NCI-H526 treated with DMSO at 0.1 percent for 48 hours (cell line): ENCODE data around the gene HMCN2.

Experiments used
- DNase-seq: peaks from one replicate; lab custom pipeline; 2025; lab: John Stamatoyannopoulos, UW

Gene HMCN2, protein sequence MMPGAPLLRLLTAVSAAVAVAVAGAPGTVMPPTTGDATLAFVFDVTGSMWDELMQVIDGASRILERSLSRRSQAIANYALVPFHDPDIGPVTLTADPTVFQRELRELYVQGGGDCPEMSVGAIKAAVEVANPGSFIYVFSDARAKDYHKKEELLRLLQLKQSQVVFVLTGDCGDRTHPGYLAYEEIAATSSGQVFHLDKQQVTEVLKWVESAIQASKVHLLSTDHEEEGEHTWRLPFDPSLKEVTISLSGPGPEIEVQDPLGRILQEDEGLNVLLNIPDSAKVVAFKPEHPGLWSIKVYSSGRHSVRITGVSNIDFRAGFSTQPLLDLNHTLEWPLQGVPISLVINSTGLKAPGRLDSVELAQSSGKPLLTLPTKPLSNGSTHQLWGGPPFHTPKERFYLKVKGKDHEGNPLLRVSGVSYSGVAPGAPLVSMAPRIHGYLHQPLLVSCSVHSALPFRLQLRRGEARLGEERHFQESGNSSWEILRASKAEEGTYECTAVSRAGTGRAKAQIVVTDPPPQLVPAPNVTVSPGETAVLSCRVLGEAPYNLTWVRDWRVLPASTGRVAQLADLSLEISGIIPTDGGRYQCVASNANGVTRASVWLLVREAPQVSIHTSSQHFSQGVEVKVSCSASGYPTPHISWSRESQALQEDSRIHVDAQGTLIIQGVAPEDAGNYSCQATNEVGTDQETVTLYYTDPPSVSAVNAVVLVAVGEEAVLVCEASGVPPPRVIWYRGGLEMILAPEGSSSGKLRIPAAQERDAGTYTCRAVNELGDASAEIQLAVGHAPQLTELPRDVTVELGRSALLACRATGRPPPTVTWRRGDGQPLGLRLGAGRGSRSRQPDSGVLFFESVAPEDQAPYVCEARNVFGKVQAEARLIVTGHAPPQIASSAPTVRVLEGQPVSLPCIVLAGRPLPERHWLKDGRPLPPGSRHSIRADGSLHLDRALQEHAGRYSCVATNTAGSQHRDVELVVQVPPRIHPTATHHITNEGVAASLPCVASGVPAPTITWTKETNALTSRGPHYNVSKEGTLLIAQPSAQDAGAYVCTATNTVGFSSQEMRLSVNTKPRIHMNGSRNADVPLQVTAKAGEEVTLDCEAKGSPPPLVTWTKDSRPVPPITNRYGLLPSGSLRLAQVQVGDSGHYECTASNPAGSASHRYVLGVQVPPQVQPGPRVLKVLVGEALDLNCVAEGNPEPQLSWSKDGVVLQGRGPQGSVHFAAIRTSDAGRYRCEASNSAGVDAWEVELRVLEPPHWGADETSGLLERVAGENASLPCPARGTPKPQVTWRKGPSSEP (N-terminal part only)

DNA sequence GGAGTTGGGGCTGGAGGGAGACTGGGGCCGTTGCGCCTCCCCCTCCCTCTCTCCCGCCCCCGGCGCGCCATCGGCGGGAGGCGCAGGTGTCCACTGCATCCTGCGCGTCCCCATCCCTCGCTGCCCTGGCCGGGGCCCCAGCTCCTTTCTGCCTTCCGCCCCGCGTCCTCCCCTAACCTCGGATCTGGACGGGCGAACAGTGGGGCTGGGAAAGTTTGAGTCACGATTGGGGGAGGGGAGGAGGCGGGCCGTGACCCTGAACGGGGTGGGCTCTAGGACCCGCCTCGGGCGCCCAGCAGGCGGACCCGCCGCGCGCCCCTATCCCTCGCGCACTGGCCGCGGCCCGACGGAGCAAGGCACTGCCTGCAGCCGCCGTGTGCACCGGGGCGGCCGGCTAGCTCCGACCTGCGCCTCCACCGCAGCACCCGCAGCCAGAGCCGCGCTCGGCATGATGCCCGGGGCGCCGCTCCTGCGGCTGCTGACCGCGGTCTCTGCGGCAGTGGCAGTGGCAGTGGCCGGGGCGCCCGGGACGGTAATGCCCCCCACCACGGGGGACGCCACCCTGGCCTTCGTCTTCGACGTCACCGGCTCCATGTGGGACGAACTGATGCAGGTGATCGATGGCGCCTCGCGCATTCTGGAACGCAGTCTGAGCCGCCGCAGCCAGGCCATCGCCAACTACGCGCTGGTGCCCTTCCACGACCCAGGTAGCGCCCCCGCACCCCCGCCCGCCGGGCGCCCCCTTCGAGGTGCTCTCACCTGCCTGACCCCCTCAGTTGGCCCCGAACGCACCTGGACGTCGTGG, at the start of gene HMCN2:
Gene HMCN2, plus strand, starts transcription at position 330 of the 805 bp plus-strand sequence. Its CDS starts 119 bp downstream, at position 449.
- no peak for DNase-seq

DNA sequence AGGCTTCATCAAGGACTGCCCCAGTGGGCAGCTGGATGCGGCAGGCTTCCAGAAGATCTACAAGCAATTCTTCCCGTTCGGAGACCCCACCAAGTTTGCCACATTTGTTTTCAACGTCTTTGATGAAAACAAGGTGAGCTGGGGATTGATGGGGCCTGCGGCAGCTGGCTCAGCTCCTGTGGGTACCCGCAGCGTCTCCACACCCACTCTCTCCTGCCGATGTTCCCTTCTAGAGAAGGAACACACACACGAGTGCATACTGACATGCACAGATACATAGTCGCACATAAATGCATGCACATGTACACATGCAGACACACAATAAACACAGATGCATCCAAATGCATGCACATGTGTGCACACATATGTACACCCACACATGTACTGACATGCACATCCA, 47.7 kb upstream of the HMCN2 start:
- DNase-seq = no peak

DNA sequence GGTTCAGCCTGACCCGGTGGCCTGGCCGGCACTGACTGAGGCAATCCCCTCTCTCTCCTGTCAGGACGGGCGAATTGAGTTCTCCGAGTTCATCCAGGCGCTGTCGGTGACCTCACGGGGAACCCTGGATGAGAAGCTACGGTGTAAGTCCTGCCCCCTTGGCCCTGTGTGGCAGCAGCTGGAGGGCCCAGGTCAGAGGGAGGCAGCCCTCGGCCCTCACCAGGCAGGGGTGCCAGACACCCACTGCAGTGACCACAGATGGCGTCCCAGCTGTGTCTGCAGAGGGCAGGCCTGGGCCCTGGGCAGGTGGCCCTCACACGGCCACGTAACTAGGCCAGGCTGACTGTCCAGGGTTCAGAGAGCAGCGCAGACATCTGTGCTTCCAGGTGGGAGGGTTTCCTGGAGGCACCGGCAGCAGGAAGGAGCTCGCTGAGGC, 45.9 kb upstream of the HMCN2 start:
- DNase-seq = no peak

DNA sequence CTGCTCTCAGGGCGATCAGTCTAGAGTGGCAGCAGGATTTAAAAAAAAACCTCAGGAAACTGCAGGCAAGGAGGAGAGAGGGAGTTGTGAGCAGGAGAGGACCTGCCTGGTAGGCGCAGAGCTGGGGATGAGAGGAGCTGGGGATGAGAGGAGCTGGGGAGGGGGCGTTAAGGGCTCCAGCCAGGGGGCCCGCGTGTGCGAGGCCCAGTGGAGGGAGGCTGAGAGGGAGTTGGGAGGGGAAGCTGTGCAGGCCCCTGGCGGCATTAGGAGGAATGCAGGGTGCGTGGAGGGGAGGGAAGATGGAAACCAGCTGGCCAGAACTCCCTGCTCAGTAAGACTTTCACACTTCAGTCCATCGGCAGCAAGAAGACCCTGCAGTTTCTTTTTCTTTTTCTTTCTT, 45.2 kb upstream of the HMCN2 start:
- no peak for DNase-seq

DNA sequence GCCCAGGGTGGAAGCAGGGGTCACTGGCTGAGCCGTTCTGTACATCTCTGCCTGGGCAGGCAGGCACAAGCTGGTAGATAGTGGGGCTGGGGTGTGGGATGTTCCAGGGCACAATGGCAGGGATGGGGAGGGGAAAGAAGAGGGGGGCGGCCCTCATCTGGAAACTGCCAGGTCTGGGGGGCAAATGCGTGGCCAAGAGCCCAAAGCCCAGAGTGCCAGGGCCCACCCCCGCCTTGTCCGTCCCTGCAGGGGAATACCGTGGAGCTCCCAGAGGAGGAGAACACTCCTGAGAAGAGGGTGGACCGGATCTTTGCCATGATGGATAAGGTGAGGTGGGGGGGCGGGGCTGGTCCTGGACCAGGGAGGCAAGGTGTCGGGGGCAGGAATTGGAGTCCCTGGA, 42.7 kb upstream of the HMCN2 start:
- DNase-seq = no peak

DNA sequence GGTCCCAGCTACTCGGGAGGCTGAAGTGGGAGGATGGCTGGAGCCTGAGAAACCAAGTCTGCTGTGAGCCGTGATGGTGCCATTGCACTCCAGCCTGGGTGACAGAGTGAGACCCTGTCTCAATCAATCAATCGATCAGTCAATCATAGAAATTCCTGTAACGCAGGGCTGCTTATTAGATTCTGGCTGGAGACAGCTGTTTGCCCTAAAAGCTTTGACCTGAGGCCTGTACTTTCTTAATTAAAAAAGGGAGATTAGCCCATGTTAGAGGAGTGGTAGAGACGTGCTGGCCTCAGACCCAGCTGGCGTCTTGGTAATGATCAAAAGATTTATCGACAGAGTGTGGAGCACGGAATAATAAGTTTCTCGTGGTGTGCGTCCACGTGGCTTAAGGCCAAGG, 40.5 kb upstream of the HMCN2 start:
- no peak for DNase-seq

DNA sequence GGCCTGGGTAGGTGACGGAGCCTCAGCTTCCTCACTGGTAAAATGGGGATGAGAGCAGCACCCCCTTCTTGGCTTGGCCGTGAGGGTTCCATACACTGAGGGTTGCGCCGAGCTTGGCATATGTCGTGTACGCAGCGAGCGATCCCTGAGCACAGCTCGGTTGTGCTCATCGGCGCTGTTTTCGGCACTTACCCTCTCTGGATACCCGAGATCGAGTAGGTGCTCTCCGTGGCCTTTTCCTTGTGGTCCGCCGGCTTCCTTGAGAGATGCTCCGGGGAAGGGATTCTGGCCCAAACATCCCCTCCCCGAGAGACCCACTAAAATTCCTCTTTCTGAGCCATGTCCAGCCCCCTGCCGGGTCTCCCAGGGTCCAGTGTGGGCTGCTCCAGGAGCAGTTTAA, 40.0 kb upstream of the HMCN2 start:
- no peak for DNase-seq

DNA sequence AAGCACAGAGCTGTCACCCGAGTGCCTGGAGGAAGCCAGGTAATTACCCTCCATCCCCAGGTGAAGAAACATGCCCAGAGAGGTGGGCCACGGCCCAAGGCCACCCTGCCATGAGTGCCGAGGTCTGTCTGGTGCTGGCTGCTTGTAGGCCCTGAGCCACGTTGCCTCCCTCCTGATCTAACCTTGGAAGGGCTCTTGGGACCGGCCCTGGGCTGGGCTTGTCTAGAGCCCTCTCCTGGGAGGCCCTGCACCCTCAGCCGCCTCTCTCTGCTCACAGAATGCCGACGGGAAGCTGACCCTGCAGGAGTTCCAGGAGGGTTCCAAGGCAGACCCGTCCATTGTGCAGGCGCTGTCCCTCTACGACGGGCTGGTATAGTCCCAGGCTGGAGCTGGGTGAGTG, 39.4 kb upstream of the HMCN2 start:
- DNase-seq = no peak

DNA sequence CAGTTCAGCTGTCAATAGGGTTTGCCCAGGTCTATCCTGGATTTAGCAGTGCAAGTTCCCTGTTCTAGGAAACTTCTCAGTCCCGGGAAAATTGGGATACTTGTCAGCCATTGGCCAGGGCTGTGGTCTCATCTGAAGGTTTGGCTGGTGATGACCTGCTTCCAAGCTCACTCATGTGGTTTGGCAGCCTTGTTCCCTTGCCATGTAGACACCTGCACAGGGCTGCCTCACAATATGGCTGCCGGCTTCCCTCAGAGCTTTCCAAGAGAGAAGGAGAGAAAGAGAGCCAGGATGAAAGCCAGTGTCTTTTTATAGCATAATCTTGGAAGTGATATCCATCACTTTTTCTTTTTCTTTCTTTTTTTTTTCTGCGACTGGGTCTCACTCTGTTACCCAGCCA, 37.7 kb upstream of the HMCN2 start:
- DNase-seq = no peak

DNA sequence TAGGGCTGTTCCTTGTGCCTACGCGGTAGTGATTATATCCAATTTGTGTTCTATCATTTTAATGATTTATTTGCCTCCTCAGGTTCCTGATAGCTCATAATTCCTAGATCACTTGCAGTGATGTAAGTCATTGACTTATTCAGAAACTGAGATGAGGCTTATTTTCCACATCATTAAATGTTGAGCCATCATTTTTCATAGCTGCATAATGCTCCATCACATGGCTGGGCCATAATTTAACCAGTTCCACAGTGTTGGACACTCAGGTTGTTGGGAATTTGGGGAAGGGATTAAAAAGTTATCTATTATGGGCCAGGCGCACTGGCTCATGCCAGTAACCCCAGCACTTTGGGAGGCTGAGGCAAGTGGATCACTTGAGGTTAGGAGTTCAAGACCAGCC, 35.8 kb upstream of the HMCN2 start:
- no peak for DNase-seq

DNA sequence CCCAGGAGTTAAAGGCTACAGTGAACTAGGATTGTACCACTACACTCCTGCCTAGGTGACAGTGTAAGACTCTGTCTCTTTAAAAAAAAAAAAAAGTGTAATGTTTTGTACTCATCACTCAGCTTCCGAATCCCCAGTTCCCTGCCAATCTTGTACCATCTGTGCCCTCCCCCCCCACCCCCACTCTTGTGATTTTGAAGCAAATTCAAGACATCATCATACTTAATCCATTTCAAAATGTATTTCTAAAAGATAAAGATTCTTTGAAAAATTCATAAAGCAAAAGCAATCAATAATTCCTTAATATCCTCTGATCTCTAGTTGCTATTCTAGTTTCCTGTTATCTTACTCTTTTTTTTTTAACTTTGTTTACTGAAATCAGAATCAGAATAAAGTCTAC, 34.9 kb upstream of the HMCN2 start:
- DNase-seq = no peak

DNA sequence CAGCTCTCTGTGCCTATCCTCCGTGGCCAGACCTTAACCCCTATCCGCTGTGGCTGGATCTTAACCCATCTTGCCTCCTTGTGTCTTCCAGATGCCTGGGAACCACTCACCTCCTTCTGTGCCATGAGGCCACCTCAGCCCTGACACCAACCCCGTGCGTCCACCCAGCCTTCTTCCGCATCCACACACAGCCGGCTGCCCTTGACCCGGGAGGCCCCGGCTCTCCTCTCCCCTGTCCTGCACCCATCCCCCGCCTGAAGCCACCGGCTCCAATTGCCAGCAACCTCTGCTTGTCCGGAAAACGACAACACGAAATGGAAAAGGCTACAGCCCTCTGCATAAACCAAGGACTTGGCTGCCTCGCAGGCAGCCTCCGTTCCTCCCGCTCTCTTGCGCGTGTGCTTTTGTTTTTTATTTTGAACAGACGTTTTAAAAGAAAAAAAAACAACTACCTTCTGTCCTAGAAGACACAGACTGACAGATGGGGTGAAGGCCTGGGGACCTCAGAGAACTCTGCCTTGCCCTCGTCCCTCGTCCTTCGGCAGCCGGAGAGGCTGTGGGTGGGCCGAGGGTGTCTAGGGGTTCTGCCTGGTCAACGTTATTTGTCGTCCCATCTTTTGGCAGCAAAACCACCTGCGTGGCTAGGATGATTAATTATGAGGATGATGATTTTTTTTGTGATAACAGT, 32.5 kb upstream of the HMCN2 start:
- DNase-seq = no peak

DNA sequence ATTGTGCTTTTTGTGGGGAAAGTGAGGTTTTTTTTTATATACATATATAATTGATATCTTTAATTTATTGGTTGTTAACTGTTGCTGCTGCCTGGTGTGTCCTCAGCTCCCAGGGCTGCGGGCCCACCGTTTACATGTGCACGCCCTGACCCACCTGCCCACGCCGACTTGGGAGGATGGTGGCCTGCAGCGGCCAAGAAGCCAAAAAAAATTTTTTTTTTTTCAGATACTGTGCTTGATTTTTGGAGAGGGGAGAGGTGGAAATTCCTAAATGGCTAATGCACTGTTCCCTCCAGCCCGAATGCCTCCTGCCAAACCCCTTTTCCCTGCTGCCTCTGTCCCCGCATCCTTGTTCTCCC, 32.0 kb upstream of the HMCN2 start:
- DNase-seq = no peak

DNA sequence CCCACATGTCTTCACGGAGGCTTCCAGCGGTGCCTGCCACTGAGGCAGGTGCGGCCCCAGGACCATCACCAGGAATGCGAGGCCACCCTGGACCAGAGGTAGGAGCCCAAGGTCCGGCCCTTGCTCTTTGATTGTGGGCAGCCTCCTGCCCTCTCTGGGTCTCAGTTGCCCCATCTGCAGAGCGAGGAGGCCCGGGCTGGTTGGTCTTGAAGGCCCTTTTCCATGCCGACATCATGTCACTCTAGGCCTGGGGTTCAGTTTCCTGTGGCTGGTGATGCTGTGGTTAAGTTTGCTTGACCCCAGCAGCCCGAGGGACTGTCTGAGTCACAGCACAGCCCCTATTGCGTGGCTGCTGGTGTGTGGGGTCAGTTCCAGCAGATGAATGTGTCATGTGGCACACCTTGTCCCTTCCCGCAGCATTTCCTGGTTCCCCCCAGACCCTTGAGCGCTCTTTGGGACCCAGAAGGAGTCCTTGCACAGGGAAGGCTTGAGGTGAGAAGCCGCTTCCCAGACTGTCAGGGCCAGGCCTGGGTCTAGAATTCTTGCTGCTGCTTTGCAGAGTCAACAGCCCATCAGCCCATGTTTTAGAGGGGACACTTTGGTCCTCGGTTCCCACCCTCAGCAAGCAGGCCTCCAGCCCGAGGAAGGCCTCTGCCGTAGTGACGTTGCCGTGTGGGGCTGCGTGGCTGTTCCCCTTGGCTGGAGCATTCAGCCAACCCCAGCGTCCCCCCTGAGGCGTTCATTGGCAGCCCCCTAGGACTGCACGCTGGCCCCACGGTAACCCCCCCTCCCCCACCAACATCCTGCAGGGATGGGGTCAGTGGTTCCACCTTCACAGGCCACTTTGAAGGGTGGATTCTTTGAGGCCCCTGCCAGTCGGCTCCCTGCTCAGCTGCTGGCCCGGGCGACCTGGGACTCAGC, 31.0 kb upstream of the HMCN2 start:
- no peak for DNase-seq

DNA sequence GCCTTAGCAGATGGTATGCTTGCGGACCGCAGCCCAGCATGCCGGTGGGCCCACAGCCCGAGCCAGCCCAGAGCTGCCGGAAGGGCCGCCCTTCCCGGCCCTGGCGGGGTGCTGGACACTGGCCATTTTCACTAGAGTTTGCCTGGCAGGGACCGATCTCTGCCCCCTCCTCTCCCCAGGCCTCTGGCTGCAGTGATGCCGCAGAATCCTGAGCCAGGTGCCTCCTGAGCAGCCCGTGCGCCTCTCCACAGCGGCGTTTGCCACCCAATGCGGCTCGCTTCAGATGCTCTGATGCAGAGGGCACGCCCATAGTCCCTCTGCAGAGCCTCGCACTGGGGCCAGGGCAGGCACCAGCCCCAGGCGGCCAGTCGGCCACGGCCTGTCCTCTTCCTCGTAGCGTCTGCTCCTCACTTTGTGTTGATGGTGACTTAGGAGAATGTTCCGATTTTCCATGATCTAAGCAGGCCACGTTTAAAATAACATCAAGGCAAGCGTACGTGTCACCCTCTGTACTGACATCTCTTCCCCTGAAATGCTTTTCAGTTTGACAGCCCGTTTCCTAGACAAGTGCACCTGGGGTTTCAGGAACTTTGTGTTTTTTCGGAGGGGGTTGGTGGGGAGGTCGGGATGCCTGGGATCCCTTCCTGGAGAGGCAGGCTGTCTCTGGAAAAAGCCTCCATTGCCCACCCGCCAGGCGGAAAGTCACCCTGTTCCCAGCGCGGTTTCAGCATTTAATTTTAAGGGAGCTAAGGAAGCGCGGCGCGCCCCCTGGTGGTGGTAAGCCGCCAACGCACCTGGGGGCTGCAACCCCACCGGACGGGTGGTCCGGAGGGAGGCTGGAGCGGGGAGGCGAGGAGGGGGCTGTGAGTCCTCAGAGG, 29.8 kb upstream of the HMCN2 start:
- DNase-seq = no peak

DNA sequence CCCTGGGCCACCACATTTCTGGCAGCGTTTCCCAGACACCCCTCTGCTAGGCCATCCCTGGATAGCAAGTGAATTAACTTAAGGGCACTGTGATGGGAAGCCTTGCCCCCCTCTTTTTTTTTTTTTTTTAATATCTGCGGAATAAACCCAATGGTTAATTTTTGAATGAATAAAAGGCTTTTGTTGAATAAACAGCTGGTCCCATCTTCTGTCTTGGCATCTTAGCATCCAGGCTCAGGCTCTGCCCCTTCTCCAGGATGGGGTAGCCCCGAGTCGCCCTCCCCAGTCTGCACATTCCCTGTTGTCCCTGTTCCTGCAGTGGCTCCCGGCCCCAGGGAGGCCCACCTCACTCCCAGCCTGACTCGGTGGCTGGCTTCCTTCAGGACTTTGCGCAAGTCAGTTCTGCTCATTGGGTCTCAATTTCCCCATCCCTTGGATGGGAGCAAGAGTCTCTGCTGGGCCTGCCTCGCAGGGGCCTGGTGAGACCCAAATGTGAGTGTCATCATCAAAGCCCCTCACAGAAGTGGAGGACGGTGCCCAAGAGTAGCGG, 29.0 kb upstream of the HMCN2 start:
- DNase-seq = no peak

DNA sequence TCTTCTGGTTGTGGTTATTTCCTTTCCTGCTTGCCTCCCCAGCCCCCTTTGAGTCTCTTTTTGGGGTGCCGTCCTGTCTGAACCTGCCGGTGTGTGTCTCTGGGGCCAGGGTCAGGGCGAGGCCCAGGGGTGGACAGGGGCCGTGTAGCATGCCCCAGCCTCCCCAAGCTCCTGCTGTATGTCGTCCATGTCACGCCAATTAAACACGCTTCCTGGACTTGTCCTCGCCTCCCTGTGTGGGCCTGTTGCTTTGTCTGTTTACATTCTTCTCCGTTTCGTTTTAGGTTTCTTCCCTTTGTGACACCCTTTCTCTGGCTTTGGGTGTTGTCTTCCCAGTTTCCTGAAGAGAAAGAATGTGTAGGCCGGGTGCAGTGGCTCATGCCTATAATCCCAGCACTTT, 28.5 kb upstream of the HMCN2 start:
- DNase-seq = no peak

DNA sequence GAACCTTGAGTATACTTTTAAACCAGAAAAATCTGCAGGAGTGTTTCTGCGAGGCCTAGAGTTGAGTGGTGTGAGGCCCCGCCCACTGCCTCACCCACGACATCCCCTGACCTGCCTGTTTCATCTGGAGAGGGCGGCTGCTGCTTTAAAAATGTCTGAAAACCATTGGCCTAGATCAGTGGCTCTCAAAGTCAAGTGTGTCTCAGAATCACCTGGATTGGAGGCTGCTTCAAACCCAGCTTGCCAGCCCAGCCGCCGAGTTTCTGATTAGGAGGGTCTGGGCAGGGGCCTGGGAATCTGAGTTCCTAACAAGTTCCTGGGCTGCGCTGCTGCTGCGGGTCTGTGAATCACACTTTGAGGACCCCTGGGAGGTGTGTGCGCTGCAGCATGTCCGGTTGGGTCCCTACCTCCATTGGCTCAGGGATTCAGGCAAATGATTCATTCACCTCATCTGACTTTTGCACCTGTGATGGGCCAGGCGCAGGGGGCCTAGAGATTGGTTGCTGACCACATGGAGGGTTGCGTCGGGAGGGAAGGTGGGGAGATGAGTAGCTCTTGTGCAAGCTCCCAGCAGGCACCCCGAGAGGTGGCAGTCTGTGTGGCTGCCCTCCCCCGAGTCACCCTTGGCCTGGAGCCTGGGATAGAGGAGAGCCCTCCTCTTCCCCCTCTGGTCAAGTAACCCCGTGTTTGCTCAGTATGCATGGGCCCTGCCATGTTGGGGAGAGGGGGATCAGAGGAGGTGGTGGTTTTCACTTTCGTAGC, 27.6 kb upstream of the HMCN2 start:
- DNase-seq = no peak
